ENCODE data around the gene SCAI. TPM values are rescaled to one million over a fixed set of nuclear protein-coding genes. Genes with fewer than 3 reads are reported as not detected.

The SCAI gene
- total RNA-seq, 1 experiment from 2014 or later, result 15.5 TPM

- no peak overlapping the region for H3K4ac ChIP-seq (ENCODE audit: low read depth, low read length)
- H3K9ac ChIP-seq (ENCODE audit: extremely low read depth, insufficient read length, low read length), result peak overlapping the region; percentile 90
- H3K79me2 ChIP-seq (ENCODE audit: insufficient read depth, low read length), result peaks cover 16% of the 10 kb centered on the region; the same call in 1 of the 2 replicates
- H3K27ac ChIP-seq (ENCODE audit: insufficient read length, low read depth, low read length), result peak overlapping the region; percentile 18
- H4K5ac ChIP-seq (ENCODE audit: insufficient read length, low read depth, low read length), result no peak overlapping the region
- no peaks in the 10 kb centered on the region for H3K4me1 ChIP-seq (ENCODE audit: insufficient read depth, low read length)
- no peak overlapping the region for H2BK15ac ChIP-seq (ENCODE audit: low read depth, low read length)
- H3K18ac ChIP-seq (ENCODE audit: insufficient read length, low read depth, low read length), result no peak overlapping the region
- H3K27me3 ChIP-seq (ENCODE audit: insufficient read depth, low read length), result no peaks in the 10 kb centered on the region
- H2BK12ac ChIP-seq (ENCODE audit: insufficient read length, low read depth, low read length), result no peak overlapping the region
- no peak overlapping the region for H3T11ph ChIP-seq (ENCODE audit: low read length)
- Mint-ChIP-seq H3K4me1 (peaks cover 5 to 17% of the 10 kb centered on the region in 2 experiments), H3K36me3 (ENCODE audit: insufficient read depth in 1 of 3, low read depth in 3 of 3) (peaks cover 0 to 2% (median 2%) of the 10 kb centered on the region in 3 experiments; a peak in 3 of 7 replicates), H3K9me3 (no peaks in the 10 kb centered on the region), H3K4me3 (peak overlapping the region; percentile 93 to 97), H3K27me3 (ENCODE audit: low read depth) (no peaks in the 10 kb centered on the region), H3K27ac (peak overlapping the region; percentile 93 to 97 (median 95); a peak in 6 of 7 replicates)
- no peak overlapping the region for H3K56ac ChIP-seq (ENCODE audit: insufficient read length, low read depth, low read length)
- H2AFZ ChIP-seq (ENCODE audit: low read length), result no peak overlapping the region
- no peaks in the 10 kb centered on the region for H3K79me1 ChIP-seq (ENCODE audit: insufficient read depth, low read depth, low read length, poor library complexity, severe bottlenecking)
- no CpG with 5 or more reads among the region's 14 CpGs for WGBS (ENCODE audit: extremely low coverage, insufficient read length, low lambda C conversion rate)
- TF ChIP-seq CTCF (conservative IDR thresholded peaks at IDR 0.05), result no peak
- H2AK5ac ChIP-seq (ENCODE audit: insufficient read length, low read length), result no peak overlapping the region
- H4K20me1 ChIP-seq (ENCODE audit: control insufficient read depth, insufficient read depth, insufficient read length), result no peaks in the 10 kb centered on the region
- H4K8ac ChIP-seq (replicated peaks; ENCODE audit: insufficient read length, low read depth, low read length), result no peak overlapping the region
- H2BK5ac ChIP-seq (ENCODE audit: insufficient read length, low read length), result no peak overlapping the region
- no peak overlapping the region for H3K23ac ChIP-seq (ENCODE audit: insufficient read length, low read depth, low read length)
- H2BK20ac ChIP-seq (ENCODE audit: low read depth, low read length, poor library complexity, severe bottlenecking), result no peak overlapping the region
- H3K9me3 ChIP-seq (ENCODE audit: control insufficient read depth, low read depth, low read length), result no peaks in the 10 kb centered on the region
- no peak for DNase-seq
- H3K14ac ChIP-seq (ENCODE audit: insufficient read depth, low read length), result no peak overlapping the region; the same call in 1 of the 2 replicates
- H3K23me2 ChIP-seq (ENCODE audit: insufficient read length, low read depth, low read length, poor library complexity, severe bottlenecking), result peaks cover 8% of the 10 kb centered on the region
- no peak overlapping the region for H4K91ac ChIP-seq (ENCODE audit: insufficient read length, low read depth, low read length)
- peak overlapping the region; percentile 86 for H3K4me2 ChIP-seq (ENCODE audit: insufficient read depth, insufficient read length, low read length)
- no peak overlapping the region for H2BK120ac ChIP-seq (ENCODE audit: low read depth, low read length, poor library complexity, severe bottlenecking)
Observed at GRCh38 chr9:125190361-125190801, 47.1 kb upstream of the SCAI start.

Measured in H9 (cell line).